Panc1 (cell line): ENCODE results near the gene CNOT1. TPM values are rescaled to one million over a fixed set of nuclear protein-coding genes. Genes with fewer than 3 reads are reported as not detected.

Source experiments
- ATAC-seq: fragments of 200-7000 bp; cut with Tn5 transposase; 2 replicates; pipeline ENCODE4 v1.9.1; 2020; ENCODE audit warnings: mild to moderate bottlenecking, moderate library complexity
- BruUV-seq: library from RNA; stranded (reverse); fragments of 400-500 nt; replicated peaks from 2 replicates; lab custom pipeline; 2021; lab: Mats Ljungman, UMichigan
- CTCF ChIA-PET: fragments of 300-600 bp; sonication (Branson Sonifier 250); formaldehyde crosslinking; loops from one replicate; lab custom pipeline; 2022; ENCODE audit warnings: antibody characterized with exemption; lab: Charles Lee
- POLR2A ChIA-PET: fragments of 300-600 bp; sonication (Branson Sonifier 250); formaldehyde crosslinking; loops from one replicate; lab custom pipeline; 2022; ENCODE audit warnings: antibody characterized with exemption; lab: Charles Lee
- DNase-seq: peaks from one replicate; pipeline ENCODE4 v3.0.0-alpha.2; 2010; ENCODE audit warnings: low read depth, low spot score
- H3K27ac ChIP-seq: 2 replicates; pipeline ENCODE4 v1.5.1; 2011; ENCODE audit warnings: mild to moderate bottlenecking, low read length, inconsistent platforms
- H3K27me3 ChIP-seq: fragments of 200-500 bp; sonication (Bioruptor generic); 2 replicates; pipeline ENCODE4 v1.6.0; 2014; ENCODE audit warnings: low read length, inconsistent platforms; ENCODE audit not compliant: control insufficient read depth, insufficient read depth
- H3K36me3 ChIP-seq: fragments of 200-500 bp; sonication (Bioruptor generic); 2 replicates; pipeline ENCODE4 v1.5.1; 2014; ENCODE audit warnings: inconsistent platforms, mild to moderate bottlenecking, low read length, moderate library complexity; ENCODE audit not compliant: control insufficient read depth, insufficient read depth
- H3K4me1 ChIP-seq: 2 replicates; pipeline ENCODE4 v1.5.1; 2011; ENCODE audit warnings: inconsistent platforms, mild to moderate bottlenecking, low read length, moderate library complexity; ENCODE audit not compliant: control insufficient read depth, insufficient read depth
- H3K4me3 ChIP-seq, 2 experiments: 2 replicates each; pipeline ENCODE4 v1.5.1; 2011 to 2012; ENCODE audit warnings: low read depth in 2 of 2, low read length in 2 of 2, mild to moderate bottlenecking in 2 of 2, inconsistent platforms in 1 of 2, moderate library complexity in 1 of 2
- H3K9me3 ChIP-seq: fragments of 200-500 bp; sonication (Bioruptor generic); 2 replicates; pipeline ENCODE4 v1.5.1; 2014; ENCODE audit warnings: low read depth, mild to moderate bottlenecking, inconsistent platforms, low read length, moderate library complexity; ENCODE audit not compliant: control insufficient read depth, insufficient read depth
- CTCF ChIP-seq: fragments of 450-650 bp; IDR thresholded peaks from 2 replicates; pipeline ENCODE4 v1.5.1; 2017; ENCODE audit warnings: mild to moderate bottlenecking
- POLR2AphosphoS5 ChIP-seq: IDR thresholded peaks from 2 replicates; pipeline ENCODE4 v1.6.1; 2012; ENCODE audit warnings: mild to moderate bottlenecking, low read depth, low read length, moderate library complexity
- REST ChIP-seq, 2 experiments: IDR thresholded peaks; 2 replicates each; pipeline ENCODE4 v1.6.1; 2011 to 2012; ENCODE audit warnings: low read depth in 2 of 2, control low read depth in 1 of 2, low read length in 1 of 2, mild to moderate bottlenecking in 1 of 2, moderate library complexity in 1 of 2; ENCODE audit not compliant: insufficient read depth in 1 of 2
- SIN3A ChIP-seq: IDR thresholded peaks from 2 replicates; pipeline ENCODE4 v1.6.1; 2012; ENCODE audit warnings: low read depth, mild to moderate bottlenecking, low read length, moderate library complexity, borderline replicate concordance; ENCODE audit not compliant: insufficient read depth
- TCF7L2 ChIP-seq: IDR thresholded peaks from 2 replicates; pipeline ENCODE4 v1.6.1; 2011; ENCODE audit warnings: mild to moderate bottlenecking, low read depth, low read length, inconsistent platforms
- in situ Hi-C: cut with HindIII; loops from 2 replicates; pipeline ENCODE4 v1.10.0; 2016; ENCODE audit warnings: low sequenced_read_pairs, low pct_unique_long_range_greater_than_20kb
- intact Hi-C: fragments of 100-400 bp; cut with micrococcal nuclease; formaldehyde crosslinking; loops from one replicate; pipeline ENCODE4 v1.10.0; 2022; ENCODE audit not compliant: unreplicated experiment
- total RNA-seq: library from RNA; stranded (reverse); gene quantifications from one replicate; pipeline ENCODE4 v1.2.1, GENCODE V29; 2021; ENCODE audit not compliant: unreplicated experiment

The CNOT1 gene
- total RNA-seq, 1 experiment from 2014 or later = 170 TPM

- in situ Hi-C loops = no loop called here
- no TSS peak for BruUV-seq
- POLR2A ChIA-PET = no interaction called here
These were observed 120.9 kb downstream of the CNOT1 start for GRCh38 chr16:58508671-58509251.

GRCh38 chr16:58507963-58508670 is 121.5 kb downstream of the CNOT1 start:
- POLR2A ChIA-PET = no interaction called here
- no TSS peak for BruUV-seq
- no peak for ATAC-seq

More at GRCh38 chr16:58508671-58509251, 120.9 kb downstream of the CNOT1 start:
- H3K36me3 ChIP-seq = no peaks in the 10 kb centered on the region
- H3K9me3 ChIP-seq = no peaks in the 10 kb centered on the region
- no peaks in the 10 kb centered on the region for H3K4me1 ChIP-seq
- H3K4me3 ChIP-seq = no peak overlapping the region
- intact Hi-C loops = no loop called here
- no peak overlapping the region for H3K27ac ChIP-seq
- CTCF ChIA-PET = no interaction called here
- TF ChIP-seq CTCF (no peak), REST (IDR thresholded peaks at IDR 0.05; ENCODE audit: insufficient read depth in 1 of 2, low read depth in 2 of 2, low read length in 1 of 2) (no peak), SIN3A (no peak), TCF7L2 (no peak)
- ATAC-seq = no peak
- no peaks in the 10 kb centered on the region for H3K27me3 ChIP-seq
- no peak for DNase-seq

More at GRCh38 chr16:58507963-58508670, 121.5 kb downstream of the CNOT1 start:
- Histone ChIP-seq H3K27ac (no peak overlapping the region), H3K27me3 (no peaks in the 10 kb centered on the region), H3K4me1 (no peaks in the 10 kb centered on the region), H3K4me3 (no peak overlapping the region), H3K36me3 (no peaks in the 10 kb centered on the region), H3K9me3 (no peaks in the 10 kb centered on the region)
- no peak for DNase-seq
- in situ Hi-C loops (no loop called here), intact Hi-C loops (no loop called here)
- no peak for TF ChIP-seq TCF7L2
- TF ChIP-seq CTCF = no peak
- TF ChIP-seq REST (IDR thresholded peaks at IDR 0.05; ENCODE audit: insufficient read depth in 1 of 2, low read depth in 2 of 2, low read length in 1 of 2) = no peak
- TF ChIP-seq POLR2AphosphoS5 = no peak
- CTCF ChIA-PET = no interaction called here
